ENCODE results near the gene ZYG11B. TPM values are rescaled to one million over a fixed set of nuclear protein-coding genes. Genes with fewer than 3 reads are reported as not detected.
"Not testable (repeated sequence)": the region's sequence is repeated elsewhere in the genome, so short reads cannot be mapped to it uniquely, and the experiment has no call there.

Gene ZYG11B
- total and polyA plus RNA-seq, 2 donors (not counting 3 experiments of a cell fraction or from before 2014, with no cell fraction given) = 8.2 to 27.2 TPM

- dilution Hi-C loops (cut with MboI; ENCODE audit: extremely low pct_ligation_motif_present, low sequenced_read_pairs) (no loop called here), intact Hi-C loops (cut with micrococcal nuclease) (no loop called here)
- no peak overlapping the region for H3K9ac ChIP-seq (replicated peaks; ENCODE audit: extremely low read depth, insufficient read depth, low read length)
- peaks cover 43% of the 10 kb centered on the region for H3K79me2 ChIP-seq (ENCODE audit: control insufficient read depth, insufficient read depth, low read length)
- H3K4me2 ChIP-seq (ENCODE audit: insufficient read depth, low read length) = no peak overlapping the region
- H3K27me3 ChIP-seq (ENCODE audit: control insufficient read depth in 2 of 2, insufficient read depth in 2 of 2, low read length in 2 of 2) = no peaks in the 10 kb centered on the region
- DNase-seq (ENCODE audit: low read depth, low spot score) = no peak
- H3K4me1 ChIP-seq (ENCODE audit: control insufficient read depth, extremely low read depth, insufficient read depth, low read length) = peaks cover 5% of the 10 kb centered on the region
- peaks cover 7 to 15% of the 10 kb centered on the region in 2 experiments for H3K36me3 ChIP-seq (ENCODE audit: control insufficient read depth in 2 of 2, extremely low read depth in 1 of 2, insufficient read depth in 2 of 2, low read length in 2 of 2)
- no peak for FAIRE-seq
- ChIA-PET CTCF (no interaction called here), POLR2A (no interaction called here)
- no peak overlapping the region for H3K4me3 ChIP-seq (replicated peaks in 1 of 3; ENCODE audit: insufficient read depth in 1 of 3, low read depth in 1 of 3, low read length in 3 of 3)
- H4K20me1 ChIP-seq (replicated peaks; ENCODE audit: control insufficient read depth, extremely low read depth, insufficient read depth, low read length) = no peaks in the 10 kb centered on the region
- no peak overlapping the region for H2AFZ ChIP-seq (ENCODE audit: low read depth, low read length)
- no peaks in the 10 kb centered on the region for H3K9me3 ChIP-seq (replicated peaks; ENCODE audit: control insufficient read depth, insufficient read depth, low read length)
- no TSS peak for BruUV-seq (replicated peaks)
- H3K9me1 ChIP-seq (replicated peaks; ENCODE audit: control insufficient read depth, extremely low read depth, insufficient read depth, low read length) = no peaks in the 10 kb centered on the region
- TF ChIP-seq MAX (IDR thresholded peaks at IDR 0.05; ENCODE audit: insufficient read depth, insufficient read length) (no peak), POLR2A (IDR thresholded peaks at IDR 0.05; ENCODE audit: low read depth, low read length) (no peak), JUN (IDR thresholded peaks at IDR 0.05; ENCODE audit: borderline replicate concordance, insufficient read depth, insufficient read length, low read depth) (no peak), EZH2 (IDR thresholded peaks at IDR 0.05; ENCODE audit: borderline replicate concordance, low read depth, low read length, severe bottlenecking) (no peak), GATA2 (IDR thresholded peaks at IDR 0.05; ENCODE audit: insufficient read depth, insufficient read length, low read depth, low read length) (no peak), MYC (IDR thresholded peaks at IDR 0.05; ENCODE audit: low read depth, low read length) (no peak), CTCF (IDR thresholded peaks at IDR 0.05; ENCODE audit: extremely low read depth in 1 of 2, insufficient read depth in 1 of 2, low read depth in 1 of 2, low read length in 2 of 2) (no peak)
- no peak overlapping the region for H3K27ac ChIP-seq (ENCODE audit: insufficient read depth, low read depth, low read length)
These were observed 33.6 kb upstream of the ZYG11B start for GRCh38 chr1:52692697-52693096.

- peaks cover 47% of the 10 kb centered on the region for H3K79me2 ChIP-seq (ENCODE audit: control insufficient read depth, insufficient read depth, low read length)
- H3K27ac ChIP-seq (ENCODE audit: insufficient read depth, low read depth, low read length); H3K9ac ChIP-seq (replicated peaks; ENCODE audit: extremely low read depth, insufficient read depth, low read length); H3K9me1 ChIP-seq (replicated peaks; ENCODE audit: control insufficient read depth, extremely low read depth, insufficient read depth, low read length); H4K20me1 ChIP-seq (replicated peaks; ENCODE audit: control insufficient read depth, extremely low read depth, insufficient read depth, low read length); BruUV-seq (replicated peaks); dilution Hi-C loops (cut with MboI; ENCODE audit: extremely low pct_ligation_motif_present, low sequenced_read_pairs); FAIRE-seq; CTCF ChIA-PET; H3K9me3 ChIP-seq (replicated peaks; ENCODE audit: control insufficient read depth, insufficient read depth, low read length); H2AFZ ChIP-seq (ENCODE audit: low read depth, low read length); DNase-seq (ENCODE audit: low read depth, low spot score); H3K27me3 ChIP-seq (ENCODE audit: control insufficient read depth in 2 of 2, insufficient read depth in 2 of 2, low read length in 2 of 2); intact Hi-C loops (cut with micrococcal nuclease); H3K36me3 ChIP-seq (ENCODE audit: control insufficient read depth in 2 of 2, extremely low read depth in 1 of 2, insufficient read depth in 2 of 2, low read length in 2 of 2); H3K4me2 ChIP-seq (ENCODE audit: insufficient read depth, low read length); H3K4me1 ChIP-seq (ENCODE audit: control insufficient read depth, extremely low read depth, insufficient read depth, low read length); POLR2A ChIA-PET; H3K4me3 ChIP-seq (replicated peaks in 1 of 3; ENCODE audit: insufficient read depth in 1 of 3, low read depth in 1 of 3, low read length in 3 of 3): not testable (repeated sequence)
These were observed 32.9 kb upstream of the ZYG11B start for GRCh38 chr1:52693351-52693750.
